ENCODE measurements around the gene GPATCH2. TPM values are rescaled to one million over a fixed set of nuclear protein-coding genes. Genes with fewer than 3 reads are reported as not detected.
A peak's percentile ranks its signal among the peaks of the same experiment; 100 is the strongest.

GPATCH2 gene
- total RNA-seq (10 to 100 TPM in 1 of 10 donors, 1 to 10 TPM in 9; 6.5 to 10.6 (median 7.6) TPM), polyA plus RNA-seq (1 to 10 TPM; 2.3 to 3.2 TPM)
- long read RNA-seq, donor 1, partial matches to known transcripts = 0 of 2 reads
- long read RNA-seq, donor 1, other reads (novel, unspliced or antisense) = 1 of 2 reads
- long read RNA-seq, donor 2, full-length matches to known transcripts = 2 of 4 reads
- long read RNA-seq, donor 2, partial matches to known transcripts = 2 of 4 reads
- long read RNA-seq, donor 2, other reads (novel, unspliced or antisense) = 0 of 4 reads
- long read RNA-seq, donor 3, full-length matches to known transcripts = 2 of 4 reads
- long read RNA-seq, donor 3, partial matches to known transcripts = 0 of 4 reads
- long read RNA-seq, donor 3, other reads (novel, unspliced or antisense) = 2 of 4 reads

- peak; percentile 94 to 98 (median 96) for ATAC-seq
- no peaks in the 10 kb centered on the region for H3K9me3 ChIP-seq
- peaks cover 0 to 43% (median 32%) of the 10 kb centered on the region in 9 donors for H3K4me1 ChIP-seq
- H3K4me3 ChIP-seq = peak within 1 kb of the TSS; percentile 70 to 94 (median 82)
- H3K27me3 ChIP-seq = no peaks in the 10 kb centered on the region
- peak within 1 kb of the TSS; percentile 69 to 94 (median 86) for H3K27ac ChIP-seq
- TF ChIP-seq, protein P1, sequence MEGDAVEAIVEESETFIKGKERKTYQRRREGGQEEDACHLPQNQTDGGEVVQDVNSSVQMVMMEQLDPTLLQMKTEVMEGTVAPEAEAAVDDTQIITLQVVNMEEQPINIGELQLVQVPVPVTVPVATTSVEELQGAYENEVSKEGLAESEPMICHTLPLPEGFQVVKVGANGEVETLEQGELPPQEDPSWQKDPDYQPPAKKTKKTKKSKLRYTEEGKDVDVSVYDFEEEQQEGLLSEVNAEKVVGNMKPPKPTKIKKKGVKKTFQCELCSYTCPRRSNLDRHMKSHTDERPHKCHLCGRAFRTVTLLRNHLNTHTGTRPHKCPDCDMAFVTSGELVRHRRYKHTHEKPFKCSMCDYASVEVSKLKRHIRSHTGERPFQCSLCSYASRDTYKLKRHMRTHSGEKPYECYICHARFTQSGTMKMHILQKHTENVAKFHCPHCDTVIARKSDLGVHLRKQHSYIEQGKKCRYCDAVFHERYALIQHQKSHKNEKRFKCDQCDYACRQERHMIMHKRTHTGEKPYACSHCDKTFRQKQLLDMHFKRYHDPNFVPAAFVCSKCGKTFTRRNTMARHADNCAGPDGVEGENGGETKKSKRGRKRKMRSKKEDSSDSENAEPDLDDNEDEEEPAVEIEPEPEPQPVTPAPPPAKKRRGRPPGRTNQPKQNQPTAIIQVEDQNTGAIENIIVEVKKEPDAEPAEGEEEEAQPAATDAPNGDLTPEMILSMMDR (IDR thresholded peaks at IDR 0.05) = peak in 8 of 9 donors; percentile 6 to 63 (median 43)
- H3K36me3 ChIP-seq = no peaks in the 10 kb centered on the region
- DNase-seq = peak; percentile 68 to 85
- 0 to 1% methylated on average over 42 of the region's 42 CpGs for WGBS, 2 donors
- intact Hi-C loops (cut with DNase I) = no loop called here
Measured at GRCh38 chr1:217630711-217631591, at the start of gene GPATCH2, which contains the start of gene SPATA17. GPATCH2 (minus strand) TSS chr1:217631090; CDS start chr1:217630971, 119 bp downstream. SPATA17 (plus strand) TSS chr1:217631344; CDS start chr1:217631379, 35 bp downstream.

DNA sequence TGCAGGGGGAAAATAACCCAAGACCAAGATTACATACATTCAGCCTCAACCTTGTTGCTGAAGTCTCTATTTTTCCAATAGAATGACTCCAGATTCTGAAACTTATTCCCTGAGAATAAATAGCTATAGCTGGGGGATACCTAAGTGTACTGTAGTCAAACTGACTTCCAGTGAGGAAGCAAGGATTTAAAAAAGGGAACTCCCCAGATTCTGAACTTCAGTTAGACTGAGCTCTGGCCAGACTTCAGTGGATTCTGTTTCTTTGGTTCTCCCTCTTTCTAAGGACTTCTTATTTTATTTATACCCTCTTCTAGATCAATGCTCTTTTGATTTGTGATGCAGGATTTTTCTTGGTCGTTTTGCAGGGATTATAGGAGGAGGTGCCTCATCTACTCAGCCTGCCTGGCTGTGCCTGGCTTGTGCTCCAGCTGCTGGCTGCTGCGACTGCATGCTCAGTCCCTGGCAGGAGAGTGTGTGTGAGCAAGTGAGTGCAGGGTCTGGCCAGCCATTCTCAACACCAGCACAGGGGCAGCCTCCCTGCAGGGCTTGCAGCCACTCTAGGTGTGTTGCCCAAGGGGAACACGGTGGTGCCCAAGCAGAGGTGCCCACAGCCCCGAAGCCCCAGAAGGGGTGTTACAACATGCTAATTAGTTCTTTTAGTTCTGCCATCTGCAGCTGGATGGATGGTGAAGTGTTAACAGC is 43.3 kb upstream of the GPATCH2 start:
- Histone ChIP-seq H3K4me1 (no peaks in the 10 kb centered on the region), H3K27ac (no peak overlapping the region), H3K4me3 (no peak overlapping the region), H3K27me3 (no peaks in the 10 kb centered on the region), H3K9me3 (no peaks in the 10 kb centered on the region), H3K36me3 (no peaks in the 10 kb centered on the region)
- no peak for DNase-seq
- TF ChIP-seq, protein P1 (IDR thresholded peaks at IDR 0.05) = no peak
- 65% methylated on average over 4 of the region's 4 CpGs for WGBS, 2 donors
- no peak for ATAC-seq
- intact Hi-C loops (cut with DNase I) = no loop called here

GRCh38 chr1:217673387-217673786 is 42.5 kb upstream of the GPATCH2 start:
- Histone ChIP-seq H3K4me3 (no peak overlapping the region), H3K9me3 (no peaks in the 10 kb centered on the region), H3K4me1 (no peaks in the 10 kb centered on the region), H3K36me3 (no peaks in the 10 kb centered on the region), H3K27me3 (no peaks in the 10 kb centered on the region), H3K27ac (no peak overlapping the region)
- TF ChIP-seq, protein P1 (IDR thresholded peaks at IDR 0.05) = no peak
- intact Hi-C loops (cut with DNase I) = no loop called here
- ATAC-seq = peak in 3 of 8 donors; percentile 31 to 42 (median 38)
- WGBS, 2 donors = 70 to 76% methylated on average over 2 of the region's 2 CpGs
- DNase-seq = no peak

Measured in heart right ventricle (tissue), 16 donors.